OCI-LY1 (cell line): Measurements from ENCODE around the gene AKAP13.

Experiments used
- H2AFZ ChIP-seq: fragments of 200-600 bp; sonication (generic), shearing (Covaris generic); 2 replicates; pipeline ENCODE4 v1.6.0; 2014; ENCODE audit warnings: antibody characterized with exemption, mild to moderate bottlenecking, low read length
- H3F3A ChIP-seq: fragments of 200-600 bp; sonication (generic), shearing (Covaris generic); 2 replicates; pipeline ENCODE4 v1.6.0; 2014; ENCODE audit warnings: mild to moderate bottlenecking, antibody characterized with exemption, low read length, moderate library complexity; ENCODE audit not compliant: insufficient read depth
- H3K27ac ChIP-seq: fragments of 200-600 bp; sonication (generic); 2 replicates; pipeline ENCODE4 v1.5.1; 2014; ENCODE audit warnings: low read length, mixed run types, mild to moderate bottlenecking, low read depth; ENCODE audit not compliant: poor library complexity, severe bottlenecking
- H3K27me3 ChIP-seq: fragments of 200-600 bp; sonication (generic); 2 replicates; pipeline ENCODE4 v1.6.0; 2014; ENCODE audit warnings: antibody characterized with exemption, mild to moderate bottlenecking, low read length, moderate library complexity; ENCODE audit not compliant: insufficient read depth
- H3K36me3 ChIP-seq: fragments of 200-600 bp; sonication (generic); 2 replicates; pipeline ENCODE4 v1.6.1; 2014; ENCODE audit warnings: mild to moderate bottlenecking, antibody characterized with exemption, low read length, moderate library complexity, mixed read lengths; ENCODE audit not compliant: insufficient read depth
- H3K4me1 ChIP-seq: fragments of 200-600 bp; sonication (generic); 2 replicates; pipeline ENCODE4 v1.5.1; 2014; ENCODE audit warnings: mild to moderate bottlenecking, low read length, moderate library complexity; ENCODE audit not compliant: insufficient read depth, severe bottlenecking
- H3K4me2 ChIP-seq: fragments of 200-600 bp; sonication (generic), shearing (Covaris generic); 2 replicates; pipeline ENCODE4 v1.6.1; 2014; ENCODE audit warnings: low read length
- H3K4me3 ChIP-seq: fragments of 200-600 bp; sonication (generic); 2 replicates; pipeline ENCODE4 v1.5.1; 2014; ENCODE audit warnings: low read length, low read depth, mild to moderate bottlenecking, mixed read lengths; ENCODE audit not compliant: poor library complexity, severe bottlenecking
- H3K79me2 ChIP-seq: fragments of 200-600 bp; shearing (Covaris generic); 2 replicates; pipeline ENCODE4 v1.6.1; 2016; ENCODE audit warnings: mixed run types, low read length, mixed read lengths; ENCODE audit not compliant: insufficient read depth
- H3K9ac ChIP-seq: fragments of 200-600 bp; sonication (generic), shearing (Covaris generic); 2 replicates; pipeline ENCODE4 v1.6.1; 2014; ENCODE audit warnings: mild to moderate bottlenecking, low read length, mixed read lengths
- H3K9me2 ChIP-seq: fragments of 200-600 bp; sonication (generic), shearing (Covaris generic); 2 replicates; pipeline ENCODE4 v1.6.1; 2014; ENCODE audit warnings: low read depth, mild to moderate bottlenecking, low read length, mixed read lengths
- H3K9me3 ChIP-seq: fragments of 200-600 bp; shearing (Covaris generic); 2 replicates; pipeline ENCODE4 v1.6.1; 2014; ENCODE audit warnings: low read length, mixed read lengths
- H4K20me1 ChIP-seq: fragments of 200-600 bp; sonication (generic), shearing (Covaris generic); 2 replicates; pipeline ENCODE4 v1.6.0; 2016; ENCODE audit warnings: mild to moderate bottlenecking, low read length; ENCODE audit not compliant: insufficient read depth
- CTCF ChIP-seq: fragments of 200-600 bp; sonication (generic), shearing (Covaris generic); IDR thresholded peaks from 2 replicates; pipeline ENCODE4 v1.5.1; 2017; ENCODE audit warnings: mild to moderate bottlenecking, antibody characterized with exemption, low read length, moderate library complexity, mixed read lengths
- EZH2 ChIP-seq: fragments of 200-600 bp; sonication (generic), shearing (Covaris generic); IDR thresholded peaks from 2 replicates; pipeline ENCODE4 v1.8.0; 2017; ENCODE audit warnings: borderline replicate concordance, mixed run types, mild to moderate bottlenecking, antibody characterized with exemption, low read length, moderate library complexity, mixed read lengths

Gene AKAP13

GRCh38 chr15:85611361-85611760, 231.0 kb downstream of the AKAP13 start:
- Histone ChIP-seq H3K27ac (no peak overlapping the region), H3K9me3 (no peaks in the 10 kb centered on the region), H4K20me1 (no peaks in the 10 kb centered on the region), H3K9ac (no peak overlapping the region), H3K27me3 (no peaks in the 10 kb centered on the region), H3K4me2 (no peak overlapping the region), H2AFZ (no peak overlapping the region), H3K4me3 (no peak overlapping the region), H3K36me3 (peaks cover 24% of the 10 kb centered on the region; the same call in 1 of the 2 replicates), H3K4me1 (peaks cover 8% of the 10 kb centered on the region), H3K79me2 (0 out of 2 replicates have a peak, but pooled peaks cover 3% of the 10 kb centered on the region), H3K9me2 (no peaks in the 10 kb centered on the region), H3F3A (peaks cover 6% of the 10 kb centered on the region; the same call in 1 of the 2 replicates)
- TF ChIP-seq EZH2 = no peak

GRCh38 chr15:85614059-85614458, 233.7 kb downstream of the AKAP13 start:
- Histone ChIP-seq H3K9me2 (no peaks in the 10 kb centered on the region), H4K20me1 (no peaks in the 10 kb centered on the region), H3K27me3 (no peaks in the 10 kb centered on the region), H3K4me2 (no peak overlapping the region), H3K79me2 (no peaks in the 10 kb centered on the region), H3K4me1 (peaks cover 24% of the 10 kb centered on the region), H3K4me3 (no peak overlapping the region), H3K9ac (no peak overlapping the region), H3K9me3 (no peaks in the 10 kb centered on the region), H3K27ac (no peak overlapping the region), H2AFZ (no peak overlapping the region), H3K36me3 (peaks cover 11% of the 10 kb centered on the region; the same call in 1 of the 2 replicates), H3F3A (peaks cover 6% of the 10 kb centered on the region; the same call in 1 of the 2 replicates)
- TF ChIP-seq EZH2 (no peak), CTCF (no peak)

- Histone ChIP-seq H2AFZ (no peak overlapping the region), H3K9me2 (no peaks in the 10 kb centered on the region), H3K4me3 (no peak overlapping the region), H3K4me1 (peaks cover 24% of the 10 kb centered on the region), H3K9me3 (no peaks in the 10 kb centered on the region), H3K79me2 (0 out of 2 replicates have a peak, but pooled peaks cover 4% of the 10 kb centered on the region), H3F3A (peaks cover 6% of the 10 kb centered on the region; the same call in 1 of the 2 replicates), H3K4me2 (no peak overlapping the region), H4K20me1 (no peaks in the 10 kb centered on the region), H3K36me3 (peaks cover 7% of the 10 kb centered on the region; the same call in 1 of the 2 replicates), H3K9ac (no peak overlapping the region), H3K27ac (no peak overlapping the region), H3K27me3 (no peaks in the 10 kb centered on the region)
- peak; percentile 82 for TF ChIP-seq CTCF
- TF ChIP-seq EZH2 = no peak
Observed at GRCh38 chr15:85615930-85616329, 235.5 kb downstream of the AKAP13 start.

DNA sequence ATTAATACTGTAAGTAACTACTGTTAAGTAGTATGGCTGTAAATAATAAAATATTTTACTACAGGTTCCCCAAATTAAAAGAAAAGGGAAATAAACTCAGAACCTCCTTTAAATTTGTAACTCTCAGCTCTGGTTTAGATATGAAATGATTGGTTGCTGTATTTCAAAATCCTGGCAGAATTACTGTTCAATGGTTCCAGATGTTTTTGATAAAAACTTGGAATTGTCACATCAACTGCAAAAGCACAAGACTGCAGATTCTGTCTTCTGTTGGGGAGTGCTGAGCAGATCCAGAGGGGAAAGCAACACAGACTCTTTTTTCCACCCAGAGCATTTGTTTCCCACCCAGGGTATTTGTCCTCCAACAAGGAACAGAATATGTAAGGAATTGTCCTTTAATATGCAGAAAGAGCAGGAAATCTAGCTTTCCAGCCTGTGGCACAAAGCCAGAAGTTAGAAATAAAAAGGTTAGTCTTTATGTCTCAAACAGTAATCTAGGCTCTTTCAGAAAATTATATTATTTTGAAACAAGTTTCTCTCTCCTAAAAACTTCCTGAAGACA, 236.2 kb downstream of the AKAP13 start:
- Histone ChIP-seq H3K9me3 (no peaks in the 10 kb centered on the region), H4K20me1 (no peaks in the 10 kb centered on the region), H3K9me2 (no peaks in the 10 kb centered on the region), H3K4me1 (peaks cover 24% of the 10 kb centered on the region), H2AFZ (no peak overlapping the region), H3K36me3 (peaks cover 4% of the 10 kb centered on the region; the same call in 1 of the 2 replicates), H3K79me2 (peaks cover 9% of the 10 kb centered on the region; the same call in 1 of the 2 replicates), H3K4me3 (no peak overlapping the region), H3K4me2 (no peak overlapping the region), H3K27me3 (no peaks in the 10 kb centered on the region), H3F3A (peaks cover 6% of the 10 kb centered on the region; the same call in 1 of the 2 replicates), H3K27ac (no peak overlapping the region), H3K9ac (no peak overlapping the region)
- TF ChIP-seq EZH2 = no peak
- TF ChIP-seq CTCF = no peak
